ENCODE measurements around the gene MYLK4. TPM values are rescaled to one million over a fixed set of nuclear protein-coding genes. Genes with fewer than 3 reads are reported as not detected.

The MYLK4 gene
- total RNA-seq, 1 donor from 2014 or later: 1.2 TPM

GRCh38 chr6:2716936-2717700 lies 33.6 kb downstream of the MYLK4 start:
- intact Hi-C loops (cut with micrococcal nuclease): no loop called here
- peaks cover 16% of the 10 kb centered on the region for H3K4me1 ChIP-seq
- DNase-seq: no peak
- H3K4me3 ChIP-seq: no peak overlapping the region
- peaks cover 11% of the 10 kb centered on the region for H3K36me3 ChIP-seq
- no peak for TF ChIP-seq CTCF (IDR thresholded peaks at IDR 0.05; ENCODE audit: borderline replicate concordance)
- H3K27ac ChIP-seq (replicated peaks): no peak overlapping the region
- no peaks in the 10 kb centered on the region for H3K27me3 ChIP-seq (ENCODE audit: low read depth)
- peaks cover 6% of the 10 kb centered on the region for H3K9me3 ChIP-seq (replicated peaks)

- H3K36me3 ChIP-seq: peaks cover 8% of the 10 kb centered on the region
- intact Hi-C loops (cut with micrococcal nuclease): no loop called here
- peaks cover 9% of the 10 kb centered on the region for H3K9me3 ChIP-seq (replicated peaks)
- H3K4me1 ChIP-seq: peaks cover 23% of the 10 kb centered on the region
- no peak for TF ChIP-seq CTCF (IDR thresholded peaks at IDR 0.05; ENCODE audit: borderline replicate concordance)
- H3K27ac ChIP-seq (replicated peaks): no peak overlapping the region
- no peak overlapping the region for H3K4me3 ChIP-seq
- no peak for DNase-seq
- H3K27me3 ChIP-seq (ENCODE audit: low read depth): no peaks in the 10 kb centered on the region
Observed at GRCh38 chr6:2715737-2716136, 35.0 kb downstream of the MYLK4 start.

- H3K9me3 ChIP-seq (replicated peaks): peaks cover 15% of the 10 kb centered on the region
- H3K27me3 ChIP-seq (ENCODE audit: low read depth): no peaks in the 10 kb centered on the region
- H3K4me1 ChIP-seq: peaks cover 23% of the 10 kb centered on the region
- no peak for DNase-seq
- intact Hi-C loops (cut with micrococcal nuclease): no loop called here
- H3K27ac ChIP-seq (replicated peaks): no peak overlapping the region
- no peak for TF ChIP-seq CTCF (IDR thresholded peaks at IDR 0.05; ENCODE audit: borderline replicate concordance)
- H3K36me3 ChIP-seq: peaks cover 8% of the 10 kb centered on the region
- no peak overlapping the region for H3K4me3 ChIP-seq
Observed at GRCh38 chr6:2714111-2714895, 36.4 kb downstream of the MYLK4 start.

GRCh38 chr6:2713473-2714110 lies 37.1 kb downstream of the MYLK4 start:
- no peaks in the 10 kb centered on the region for H3K27me3 ChIP-seq (ENCODE audit: low read depth)
- H3K9me3 ChIP-seq (replicated peaks): peaks cover 14% of the 10 kb centered on the region
- DNase-seq: no peak
- peaks cover 23% of the 10 kb centered on the region for H3K4me1 ChIP-seq
- H3K4me3 ChIP-seq: no peak overlapping the region
- no peak for TF ChIP-seq CTCF (IDR thresholded peaks at IDR 0.05; ENCODE audit: borderline replicate concordance)
- intact Hi-C loops (cut with micrococcal nuclease): no loop called here
- peaks cover 5% of the 10 kb centered on the region for H3K36me3 ChIP-seq
- H3K27ac ChIP-seq (replicated peaks): no peak overlapping the region

- peaks cover 28% of the 10 kb centered on the region for H3K4me1 ChIP-seq
- no peak for DNase-seq
- H3K36me3 ChIP-seq: no peaks in the 10 kb centered on the region
- peak overlapping the region; percentile 18 for H3K27ac ChIP-seq (replicated peaks)
- no peak for TF ChIP-seq CTCF (IDR thresholded peaks at IDR 0.05; ENCODE audit: borderline replicate concordance)
- peaks cover 9% of the 10 kb centered on the region for H3K9me3 ChIP-seq (replicated peaks)
- H3K4me3 ChIP-seq: no peak overlapping the region
- H3K27me3 ChIP-seq (ENCODE audit: low read depth): no peaks in the 10 kb centered on the region
- intact Hi-C loops (cut with micrococcal nuclease): no loop called here
Observed at GRCh38 chr6:2712102-2712501, 38.6 kb downstream of the MYLK4 start.
